Measurements from ENCODE around the gene MED16. TPM values are rescaled to one million over a fixed set of nuclear protein-coding genes. Genes with fewer than 3 reads are reported as not detected.

MED16 gene
- total and polyA plus RNA-seq, 7 donors: 30.7 to 66.5 (median 51.3) TPM

GRCh38 chr19:899336-900042 lies 6.5 kb upstream of the MED16 start:
- Histone ChIP-seq H3K9me3 (no peaks in the 10 kb centered on the region), H3K4me1 (no peaks in the 10 kb centered on the region), H3K27me3 (ENCODE audit: insufficient read depth in 3 of 3, low read length in 2 of 3) (no peaks in the 10 kb centered on the region), H3K4me3 (no peak overlapping the region), H3K36me3 (ENCODE audit: insufficient read depth in 1 of 2, low read depth in 1 of 2) (peaks cover 0 to 24% of the 10 kb centered on the region in 2 donors), H3K27ac (no peak overlapping the region)
- WGBS, 3 donors: 89 to 92% (median 91%) methylated on average over 31 to 32 of the region's 32 CpGs
- ATAC-seq: no peak
- DNase-seq: peak; percentile 13 to 44
- no peak for TF ChIP-seq CTCF (IDR thresholded peaks at IDR 0.05)
- intact Hi-C loops (cut with DNase I): no loop called here

- 77 to 87% (median 78%) methylated on average over 20 of the region's 20 CpGs for WGBS, 3 donors
- Histone ChIP-seq H3K27me3 (ENCODE audit: insufficient read depth in 3 of 3, low read length in 2 of 3) (no peaks in the 10 kb centered on the region), H3K4me3 (no peak overlapping the region), H3K36me3 (ENCODE audit: insufficient read depth in 1 of 2, low read depth in 1 of 2) (peaks cover 0 to 24% of the 10 kb centered on the region in 2 donors), H3K4me1 (no peaks in the 10 kb centered on the region), H3K27ac (no peak overlapping the region), H3K9me3 (no peaks in the 10 kb centered on the region)
- ATAC-seq: no peak
- intact Hi-C loops (cut with DNase I): no loop called here
- peak in 1 of 2 donors; percentile 52 for DNase-seq
- TF ChIP-seq CTCF (IDR thresholded peaks at IDR 0.05): no peak
These were observed 5.7 kb upstream of the MED16 start for GRCh38 chr19:898663-899062.

- no peak for TF ChIP-seq CTCF (IDR thresholded peaks at IDR 0.05)
- no peak overlapping the region for H3K27ac ChIP-seq
- H3K4me1 ChIP-seq: no peaks in the 10 kb centered on the region
- no peaks in the 10 kb centered on the region for H3K9me3 ChIP-seq
- no peaks in the 10 kb centered on the region for H3K27me3 ChIP-seq (ENCODE audit: insufficient read depth in 3 of 3, low read length in 2 of 3)
- intact Hi-C loops (cut with DNase I): no loop called here
- 88 to 91% (median 90%) methylated on average over 25 to 26 of the region's 26 CpGs for WGBS, 3 donors
- ATAC-seq (no peak), DNase-seq (peak; percentile 11 to 48)
- peaks cover 0 to 24% of the 10 kb centered on the region in 2 donors for H3K36me3 ChIP-seq (ENCODE audit: insufficient read depth in 1 of 2, low read depth in 1 of 2)
- H3K4me3 ChIP-seq: no peak overlapping the region
These were observed 4.6 kb upstream of the MED16 start for GRCh38 chr19:897442-898039.

GRCh38 chr19:896999-897398 lies 4.0 kb upstream of the MED16 start:
- no peak for DNase-seq
- no peak for TF ChIP-seq CTCF (IDR thresholded peaks at IDR 0.05)
- Histone ChIP-seq H3K9me3 (no peaks in the 10 kb centered on the region), H3K4me3 (no peak overlapping the region), H3K4me1 (no peaks in the 10 kb centered on the region), H3K36me3 (ENCODE audit: insufficient read depth in 1 of 2, low read depth in 1 of 2) (peaks cover 0 to 24% of the 10 kb centered on the region in 2 donors), H3K27me3 (ENCODE audit: insufficient read depth in 3 of 3, low read length in 2 of 3) (no peaks in the 10 kb centered on the region), H3K27ac (no peak overlapping the region)
- WGBS, 3 donors: 90 to 93% (median 91%) methylated on average over 11 of the region's 11 CpGs
- ATAC-seq: no peak
- intact Hi-C loops (cut with DNase I): no loop called here
